ENCODE results near the gene KCNIP4. TPM values are rescaled to one million over a fixed set of nuclear protein-coding genes. Genes with fewer than 3 reads are reported as not detected.

Gene KCNIP4
- total RNA-seq, 4 donors from 2014 or later, result 1.3 to 11.1 TPM; not detected in 2

DNA sequence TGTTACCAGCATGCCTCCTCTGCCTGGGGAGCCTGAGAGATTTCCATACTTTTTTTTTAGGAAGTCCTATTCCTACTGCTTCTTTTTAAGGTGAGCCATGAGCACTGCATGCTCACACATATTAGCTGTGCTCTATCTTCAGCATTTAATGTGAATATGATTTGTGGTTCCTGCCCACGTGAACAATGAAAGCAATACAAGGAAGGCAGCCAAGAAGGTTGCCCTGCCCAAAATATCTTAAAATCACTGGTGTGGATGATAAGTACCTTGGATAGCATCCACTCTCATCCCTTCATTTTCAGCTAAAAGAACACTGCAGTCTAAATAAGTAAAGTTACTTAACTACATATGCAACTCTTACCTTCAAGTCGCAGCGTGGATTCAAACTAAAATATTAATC is 640.9 kb downstream of the KCNIP4 start:
- intact Hi-C loops (cut with DNase I; ENCODE audit: low total_unique reads), result no loop called here
- TF ChIP-seq, protein P1, sequence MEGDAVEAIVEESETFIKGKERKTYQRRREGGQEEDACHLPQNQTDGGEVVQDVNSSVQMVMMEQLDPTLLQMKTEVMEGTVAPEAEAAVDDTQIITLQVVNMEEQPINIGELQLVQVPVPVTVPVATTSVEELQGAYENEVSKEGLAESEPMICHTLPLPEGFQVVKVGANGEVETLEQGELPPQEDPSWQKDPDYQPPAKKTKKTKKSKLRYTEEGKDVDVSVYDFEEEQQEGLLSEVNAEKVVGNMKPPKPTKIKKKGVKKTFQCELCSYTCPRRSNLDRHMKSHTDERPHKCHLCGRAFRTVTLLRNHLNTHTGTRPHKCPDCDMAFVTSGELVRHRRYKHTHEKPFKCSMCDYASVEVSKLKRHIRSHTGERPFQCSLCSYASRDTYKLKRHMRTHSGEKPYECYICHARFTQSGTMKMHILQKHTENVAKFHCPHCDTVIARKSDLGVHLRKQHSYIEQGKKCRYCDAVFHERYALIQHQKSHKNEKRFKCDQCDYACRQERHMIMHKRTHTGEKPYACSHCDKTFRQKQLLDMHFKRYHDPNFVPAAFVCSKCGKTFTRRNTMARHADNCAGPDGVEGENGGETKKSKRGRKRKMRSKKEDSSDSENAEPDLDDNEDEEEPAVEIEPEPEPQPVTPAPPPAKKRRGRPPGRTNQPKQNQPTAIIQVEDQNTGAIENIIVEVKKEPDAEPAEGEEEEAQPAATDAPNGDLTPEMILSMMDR (IDR thresholded peaks at IDR 0.05), result no peak
- no peak for TF ChIP-seq POLR2A (IDR thresholded peaks at IDR 0.05)
- no peak for DNase-seq
- Histone ChIP-seq H3K4me1 (no peaks in the 10 kb centered on the region), H3K36me3 (no peaks in the 10 kb centered on the region), H3K9me3 (no peaks in the 10 kb centered on the region), H3K4me3 (no peak overlapping the region), H3K27ac (no peak overlapping the region), H3K27me3 (no peaks in the 10 kb centered on the region)

DNA sequence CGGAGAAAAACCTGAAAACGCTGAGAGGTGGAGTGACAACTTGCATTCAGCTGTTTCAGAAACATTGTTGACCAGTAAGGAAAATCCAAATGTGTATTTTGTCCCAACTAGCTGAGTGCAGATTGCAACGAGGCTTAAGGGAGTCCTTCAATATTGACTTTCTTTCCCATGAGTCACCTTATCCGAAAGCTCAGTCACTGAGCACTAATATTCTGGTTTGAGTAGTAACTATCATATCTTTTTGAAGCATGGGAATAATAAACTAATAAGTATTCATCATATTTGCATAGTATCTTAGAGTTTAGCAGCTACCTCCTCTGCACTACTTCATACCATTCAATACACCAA is 644.1 kb downstream of the KCNIP4 start:
- Histone ChIP-seq H3K27ac (no peak overlapping the region), H3K4me3 (peak overlapping the region; percentile 7 to 28), H3K9me3 (no peaks in the 10 kb centered on the region), H3K36me3 (no peaks in the 10 kb centered on the region), H3K4me1 (no peaks in the 10 kb centered on the region), H3K27me3 (no peaks in the 10 kb centered on the region)
- no peak for DNase-seq
- TF ChIP-seq, protein P1 (IDR thresholded peaks at IDR 0.05), result no peak
- intact Hi-C loops (cut with DNase I; ENCODE audit: low total_unique reads), result no loop called here

DNA sequence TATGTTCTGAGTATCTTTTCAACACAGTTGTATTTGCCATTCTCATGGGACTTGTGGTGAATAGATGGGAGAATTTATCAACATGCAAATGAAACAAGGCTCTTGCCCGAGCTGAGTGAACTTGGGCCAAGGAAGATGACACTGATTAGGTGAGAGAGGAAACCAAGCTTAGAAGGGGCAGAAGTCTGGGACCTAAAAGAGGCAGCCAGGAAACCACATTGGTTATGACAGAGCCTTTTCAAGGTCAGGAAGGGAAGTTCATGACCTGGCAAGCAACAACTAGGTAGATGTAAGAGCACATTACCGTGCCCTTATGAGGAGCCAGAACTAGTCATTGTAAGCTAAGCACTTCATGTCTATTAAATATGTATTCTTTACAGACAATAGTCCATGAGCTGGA is 658.0 kb downstream of the KCNIP4 start:
- Histone ChIP-seq H3K4me3 (no peak overlapping the region), H3K27me3 (no peaks in the 10 kb centered on the region), H3K36me3 (no peaks in the 10 kb centered on the region), H3K4me1 (no peaks in the 10 kb centered on the region), H3K9me3 (no peaks in the 10 kb centered on the region), H3K27ac (no peak overlapping the region)
- DNase-seq, result no peak
- intact Hi-C loops (cut with DNase I; ENCODE audit: low total_unique reads), result no loop called here
- TF ChIP-seq, protein P1 (IDR thresholded peaks at IDR 0.05), result no peak
- no peak for TF ChIP-seq POLR2A (IDR thresholded peaks at IDR 0.05)

DNA sequence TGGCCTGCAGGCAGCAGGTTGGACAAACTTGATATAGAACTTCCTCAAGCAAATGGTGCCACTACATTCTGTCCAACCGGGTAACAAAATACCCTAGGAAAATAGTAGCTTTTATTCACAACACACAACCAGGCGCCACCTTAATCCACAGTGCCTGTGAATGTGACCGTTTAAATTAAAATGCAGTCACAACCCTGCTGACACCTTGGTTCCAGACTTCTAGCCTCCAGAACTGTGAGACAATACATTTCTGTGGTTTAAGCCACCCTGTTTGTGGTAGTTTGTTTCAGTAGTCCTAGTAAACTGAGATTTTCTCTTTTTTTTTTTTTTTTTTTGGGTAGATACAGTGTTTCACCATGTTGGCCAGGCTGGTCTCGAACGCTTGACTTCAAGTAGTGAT is 672.5 kb downstream of the KCNIP4 start:
- H3K9me3 ChIP-seq, result no peaks in the 10 kb centered on the region
- TF ChIP-seq, protein P1 (IDR thresholded peaks at IDR 0.05), result no peak
- no peak for TF ChIP-seq POLR2A (IDR thresholded peaks at IDR 0.05)
- H3K36me3 ChIP-seq, result no peaks in the 10 kb centered on the region
- no peak overlapping the region for H3K4me3 ChIP-seq
- DNase-seq, result no peak
- no peaks in the 10 kb centered on the region for H3K27me3 ChIP-seq
- no peak overlapping the region for H3K27ac ChIP-seq
- H3K4me1 ChIP-seq, result no peaks in the 10 kb centered on the region
- intact Hi-C loops (cut with DNase I; ENCODE audit: low total_unique reads), result no loop called here

DNA sequence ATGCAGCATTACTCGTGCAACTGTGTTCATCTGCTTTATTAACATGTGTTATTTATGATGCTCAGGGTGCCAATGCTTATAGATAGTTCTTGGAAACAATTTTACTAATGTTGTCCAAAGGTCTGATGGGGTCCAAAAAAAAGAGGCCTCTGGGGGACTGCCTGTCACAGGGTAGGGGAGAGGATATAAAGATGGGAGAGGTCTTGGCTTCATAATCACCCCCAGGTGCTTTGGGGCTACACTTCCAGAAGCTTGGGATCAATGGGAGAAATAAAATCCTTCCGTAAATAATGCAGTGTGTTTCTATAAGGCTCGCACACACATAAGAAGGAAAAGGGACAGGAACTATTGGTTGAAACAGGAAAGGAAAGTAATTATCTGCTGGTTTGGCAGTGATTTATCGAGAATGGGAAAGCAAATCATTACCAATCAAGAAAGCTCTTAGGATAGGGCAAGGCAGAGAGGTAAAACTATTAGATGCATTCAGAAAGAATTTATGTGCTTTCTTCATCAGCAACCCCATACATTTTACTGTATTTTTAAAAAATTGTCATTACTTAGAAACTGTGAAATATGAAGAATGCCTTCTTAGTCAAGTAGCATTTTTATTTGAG is 677.0 kb downstream of the KCNIP4 start:
- H3K9me3 ChIP-seq, result no peaks in the 10 kb centered on the region
- H3K36me3 ChIP-seq, result no peaks in the 10 kb centered on the region
- no peak overlapping the region for H3K4me3 ChIP-seq
- no peaks in the 10 kb centered on the region for H3K4me1 ChIP-seq
- no peak for TF ChIP-seq POLR2A (IDR thresholded peaks at IDR 0.05)
- TF ChIP-seq, protein P1 (IDR thresholded peaks at IDR 0.05), result no peak
- no peaks in the 10 kb centered on the region for H3K27me3 ChIP-seq
- intact Hi-C loops (cut with DNase I; ENCODE audit: low total_unique reads), result no loop called here
- no peak overlapping the region for H3K27ac ChIP-seq
- no peak for DNase-seq
